CD8-positive, alpha-beta memory T cell (primary cell): Measurements from ENCODE around the gene KRT6B. TPM values are rescaled to one million over a fixed set of nuclear protein-coding genes. Genes with fewer than 3 reads are reported as not detected.
A peak's percentile ranks its signal among the peaks of the same experiment; 100 is the strongest.
"Not testable (repeated sequence)": the region's sequence is repeated elsewhere in the genome, so short reads cannot be mapped to it uniquely, and the experiment has no call there.

Experiments
- CTCF ChIA-PET: fragments of 350-600 bp; sonication (Branson Sonifier 250); formaldehyde crosslinking; loops from one replicate; lab custom pipeline; 2021; ENCODE audit warnings: antibody characterized with exemption; lab: Charles Lee
- POLR2A ChIA-PET: fragments of 350-600 bp; sonication (Branson Sonifier 250); formaldehyde crosslinking; loops from one replicate; lab custom pipeline; 2021; ENCODE audit warnings: antibody characterized with exemption; lab: Charles Lee
- DNase-seq, 5 donors: peaks; one replicate each; pipeline versions ENCODE4 v3.0.0 to v3.0.0-alpha.2; 2020 to 2022; ENCODE audit warnings: mixed read lengths in 1 of 5
- H3K27ac ChIP-seq: one replicate; pipeline ENCODE4 v1.7.0; 2013; ENCODE audit warnings: low read depth, mild to moderate bottlenecking, low read length, moderate library complexity
- H3K27me3 ChIP-seq: 2 replicates; pipeline ENCODE4 v1.7.0; 2013; ENCODE audit warnings: low read length, mild to moderate bottlenecking; ENCODE audit not compliant: insufficient read depth, poor library complexity, severe bottlenecking
- H3K36me3 ChIP-seq: 2 replicates; pipeline ENCODE4 v1.7.0; 2013; ENCODE audit warnings: mild to moderate bottlenecking, low read length, moderate library complexity; ENCODE audit not compliant: insufficient read depth
- H3K4me1 ChIP-seq: 2 replicates; pipeline ENCODE4 v1.7.0; 2013; ENCODE audit warnings: mild to moderate bottlenecking, low read length, moderate library complexity; ENCODE audit not compliant: insufficient read depth
- H3K4me3 ChIP-seq: 2 replicates; pipeline ENCODE4 v1.7.0; 2013; ENCODE audit warnings: mild to moderate bottlenecking, low read length
- H3K9me3 ChIP-seq: 2 replicates; pipeline ENCODE4 v1.7.0; 2013; ENCODE audit warnings: mild to moderate bottlenecking, low read length
- H3K27ac Mint-ChIP-seq, 8 donors: one replicate each; pipeline ENCODE4 v1.8.0; 2020 to 2021; ENCODE audit warnings: mixed read lengths in 8 of 8, mild to moderate bottlenecking in 6 of 8, inconsistent platforms in 3 of 8, moderate library complexity in 3 of 8
- H3K27me3 Mint-ChIP-seq, 2 donors: one replicate each; pipeline ENCODE4 v1.8.0; 2020 to 2021; ENCODE audit warnings: mixed read lengths in 2 of 2, mild to moderate bottlenecking in 1 of 2, moderate library complexity in 1 of 2
- H3K36me3 Mint-ChIP-seq, 3 donors: one replicate each; pipeline ENCODE4 v1.8.0; 2020 to 2021; ENCODE audit warnings: mixed read lengths in 3 of 3, inconsistent platforms in 1 of 3, mild to moderate bottlenecking in 1 of 3
- H3K4me1 Mint-ChIP-seq, 3 donors: one replicate each; pipeline ENCODE4 v1.8.0; 2020 to 2021; ENCODE audit warnings: mixed read lengths in 3 of 3, inconsistent platforms in 1 of 3, mild to moderate bottlenecking in 1 of 3
- H3K4me3 Mint-ChIP-seq, 7 donors: one replicate each; pipeline ENCODE4 v1.8.0; 2020 to 2021; ENCODE audit warnings: mixed read lengths in 7 of 7, mild to moderate bottlenecking in 6 of 7, moderate library complexity in 4 of 7, inconsistent platforms in 2 of 7
- H3K9me3 Mint-ChIP-seq, 5 donors: one replicate each; pipeline ENCODE4 v1.8.0; 2020 to 2022; ENCODE audit warnings: mixed read lengths in 5 of 5, mild to moderate bottlenecking in 3 of 5, moderate library complexity in 2 of 5, inconsistent platforms in 1 of 5
- polyA plus RNA-seq: library from polyadenylated mRNA; unstranded; fragments of 300-500 nt; fragmentation: Illumina TruSeq; gene quantifications from one replicate; pipeline ENCODE4 v1.2.3, GENCODE V29; 2021
- total RNA-seq, 2 experiments: library from RNA; stranded (reverse); gene quantifications; one replicate each; pipeline ENCODE4 v1.2.3, GENCODE V29; 2021

KRT6B gene
- total and polyA plus RNA-seq, 3 experiments from 2014 or later, result not detected

- Histone ChIP-seq H3K4me1 (no peaks in the 10 kb centered on the region), H3K4me3 (no peak overlapping the region), H3K9me3 (no peaks in the 10 kb centered on the region), H3K36me3 (no peaks in the 10 kb centered on the region), H3K27ac (no peak overlapping the region), H3K27me3 (no peaks in the 10 kb centered on the region)
- Mint-ChIP-seq H3K9me3 (no peaks in the 10 kb centered on the region), H3K27ac (peak overlapping the region in 1 of 8 donors; percentile 34), H3K36me3 (no peaks in the 10 kb centered on the region), H3K27me3 (peaks cover 7 to 25% of the 10 kb centered on the region in 2 donors), H3K4me3 (no peak overlapping the region), H3K4me1 (no peaks in the 10 kb centered on the region)
- CTCF ChIA-PET, result no interaction called here
- POLR2A ChIA-PET, result no interaction called here
- DNase-seq, result no peak
Measured at GRCh38 chr12:52461693-52462092, 9.7 kb upstream of the KRT6B start.

DNA sequence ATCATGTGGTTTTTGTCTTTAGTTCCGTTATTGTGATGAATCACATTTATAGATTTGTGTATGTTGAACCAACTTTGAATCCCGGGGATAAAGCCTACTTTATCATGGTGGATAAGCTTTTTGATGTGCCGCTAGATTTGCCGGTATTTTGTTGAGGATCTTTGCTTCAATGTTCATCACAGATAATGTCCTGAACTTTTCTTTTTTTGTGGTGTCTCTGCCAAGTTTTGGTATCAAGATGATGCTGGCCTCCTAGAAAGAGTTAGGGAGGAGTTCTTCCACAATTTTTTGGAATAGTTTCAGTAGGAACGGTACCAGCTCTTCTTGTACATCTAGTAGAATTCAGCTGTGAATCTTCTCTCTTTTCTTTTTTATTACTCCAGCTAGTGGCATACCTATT lies 6.9 kb upstream of the KRT6B start:
- ChIA-PET CTCF (no interaction called here), POLR2A (no interaction called here)
- Mint-ChIP-seq H3K4me3 (no peak overlapping the region), H3K4me1 (peaks cover 9 to 16% (median 10%) of the 10 kb centered on the region in 3 donors), H3K9me3 (no peaks in the 10 kb centered on the region), H3K27ac (no peak overlapping the region), H3K36me3 (no peaks in the 10 kb centered on the region), H3K27me3 (peaks cover 7 to 25% of the 10 kb centered on the region in 2 donors)
- no peak overlapping the region for H3K4me3 ChIP-seq
- DNase-seq, result no peak
- H3K36me3 ChIP-seq, result no peaks in the 10 kb centered on the region
- H3K27ac ChIP-seq, result no peak overlapping the region
- H3K9me3 ChIP-seq, result no peaks in the 10 kb centered on the region
- no peaks in the 10 kb centered on the region for H3K27me3 ChIP-seq
- H3K4me1 ChIP-seq, result no peaks in the 10 kb centered on the region

DNA sequence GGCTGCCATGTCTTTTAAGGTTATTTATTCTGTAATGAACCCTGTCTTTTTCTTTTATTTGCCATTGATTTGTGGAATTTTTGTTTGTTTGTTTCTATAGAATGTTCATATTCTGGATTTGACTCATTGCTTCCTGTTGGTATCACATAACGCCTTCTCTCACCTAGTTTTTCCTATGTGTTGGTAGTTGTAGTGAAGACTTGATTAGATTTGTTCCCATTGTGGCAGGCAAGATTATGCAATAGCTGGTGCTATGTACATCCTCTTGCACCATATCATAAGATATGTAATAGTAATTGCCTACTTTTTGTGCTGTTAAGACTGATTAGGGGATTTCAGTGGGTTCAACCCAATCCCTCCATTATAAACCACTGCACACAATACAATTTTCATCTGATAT lies 3.9 kb upstream of the KRT6B start:
- peaks cover 9 to 16% (median 10%) of the 10 kb centered on the region in 3 donors for H3K4me1 Mint-ChIP-seq
- DNase-seq, result no peak
- POLR2A ChIA-PET, result no interaction called here
- Histone ChIP-seq H3K9me3 (no peaks in the 10 kb centered on the region), H3K4me3 (no peak overlapping the region), H3K27me3 (no peaks in the 10 kb centered on the region), H3K27ac (no peak overlapping the region), H3K36me3 (no peaks in the 10 kb centered on the region), H3K4me1 (no peaks in the 10 kb centered on the region)
- H3K36me3 Mint-ChIP-seq, result no peaks in the 10 kb centered on the region
- peaks cover 6 to 17% of the 10 kb centered on the region in 2 donors for H3K27me3 Mint-ChIP-seq
- CTCF ChIA-PET, result no interaction called here
- no peak overlapping the region for H3K4me3 Mint-ChIP-seq
- H3K27ac Mint-ChIP-seq, result no peak overlapping the region
- no peaks in the 10 kb centered on the region for H3K9me3 Mint-ChIP-seq

DNA sequence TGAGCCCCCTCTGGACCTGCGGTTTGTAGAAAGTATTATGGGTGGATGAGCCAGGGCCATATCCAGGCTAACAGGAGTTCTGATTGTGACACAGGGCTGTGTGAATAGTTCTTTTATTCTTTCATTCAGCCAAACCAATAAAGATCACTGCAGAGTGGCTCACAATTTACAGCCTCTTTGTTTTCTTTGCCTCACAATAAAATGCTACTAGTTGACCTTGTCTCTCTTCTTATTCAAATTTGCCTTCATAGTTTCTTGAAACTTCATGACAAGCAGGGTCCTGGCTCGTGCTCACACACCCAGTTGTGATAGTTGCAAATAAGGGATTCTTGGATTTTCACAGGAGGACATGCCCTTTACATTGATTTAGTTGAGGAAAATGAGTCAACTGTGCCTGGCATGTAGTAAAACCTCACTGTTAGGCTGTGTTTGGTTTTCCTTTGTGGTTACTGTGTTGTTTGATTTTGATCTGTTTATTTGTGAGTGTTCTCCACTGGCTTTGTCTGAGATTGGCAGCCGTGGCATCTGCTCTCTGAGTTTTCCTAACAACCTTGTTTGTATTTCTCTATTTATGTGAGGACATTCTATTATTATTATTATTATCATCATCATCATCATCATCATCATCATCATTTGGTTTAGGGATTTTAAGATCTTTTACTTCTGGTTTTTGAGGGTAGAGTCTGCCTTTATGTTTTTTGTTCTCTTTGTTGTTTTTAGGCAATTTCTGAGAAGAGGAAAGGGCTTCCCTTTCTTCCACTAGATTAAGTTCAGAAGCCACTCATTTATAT lies 2.7 kb upstream of the KRT6B start:
- no peak for DNase-seq
- Histone ChIP-seq H3K9me3 (no peaks in the 10 kb centered on the region), H3K36me3 (no peaks in the 10 kb centered on the region), H3K27me3 (no peaks in the 10 kb centered on the region), H3K4me1 (no peaks in the 10 kb centered on the region), H3K4me3 (no peak overlapping the region), H3K27ac (no peak overlapping the region)
- Mint-ChIP-seq H3K27ac (peak overlapping the region in 1 of 8 donors; percentile 28), H3K36me3 (no peaks in the 10 kb centered on the region), H3K4me1 (peaks cover 9 to 16% (median 10%) of the 10 kb centered on the region in 3 donors), H3K4me3 (no peak overlapping the region), H3K9me3 (no peaks in the 10 kb centered on the region), H3K27me3 (peaks cover 1 to 15% of the 10 kb centered on the region in 2 donors)
- ChIA-PET POLR2A (no interaction called here), CTCF (no interaction called here)

DNA sequence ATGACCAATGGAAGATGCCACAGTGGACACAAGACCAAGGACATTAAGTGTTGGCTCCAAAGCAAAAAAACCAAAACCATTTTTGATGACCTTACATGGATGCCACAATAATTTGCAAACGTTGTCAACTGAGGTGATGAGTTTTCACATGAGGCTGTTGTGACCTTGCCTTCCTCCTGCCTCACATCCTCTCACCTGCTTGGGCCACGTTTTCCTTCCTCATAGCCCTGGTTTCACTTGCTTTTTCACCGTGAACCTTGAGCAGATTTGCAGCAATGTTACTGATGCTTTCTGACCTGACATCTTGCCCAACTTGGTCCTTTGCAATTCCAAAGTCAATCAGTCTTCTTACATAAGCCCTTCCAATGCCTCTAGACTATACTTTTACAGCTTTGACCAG lies 3.7 kb downstream of the KRT6B start:
- Mint-ChIP-seq H3K27me3 (peaks cover 13 to 23% of the 10 kb centered on the region in 2 donors), H3K36me3 (no peaks in the 10 kb centered on the region), H3K4me3 (peak overlapping the region in 1 of 7 donors; percentile 1), H3K4me1 (no peaks in the 10 kb centered on the region), H3K9me3 (no peaks in the 10 kb centered on the region), H3K27ac (no peak overlapping the region)
- ChIA-PET CTCF (no interaction called here), POLR2A (no interaction called here)
- H3K27ac ChIP-seq, result no peak overlapping the region
- H3K9me3 ChIP-seq, result no peaks in the 10 kb centered on the region
- no peak for DNase-seq
- no peaks in the 10 kb centered on the region for H3K36me3 ChIP-seq
- H3K27me3 ChIP-seq, result no peaks in the 10 kb centered on the region
- H3K4me1 ChIP-seq, result no peaks in the 10 kb centered on the region
- no peak overlapping the region for H3K4me3 ChIP-seq

GRCh38 chr12:52447196-52447595 lies 4.8 kb downstream of the KRT6B start:
- H3K4me1 Mint-ChIP-seq, H3K27ac Mint-ChIP-seq, H3K4me3 Mint-ChIP-seq, H3K36me3 ChIP-seq, H3K9me3 Mint-ChIP-seq, H3K36me3 Mint-ChIP-seq, H3K4me3 ChIP-seq, H3K4me1 ChIP-seq, H3K9me3 ChIP-seq, POLR2A ChIA-PET, H3K27me3 ChIP-seq, H3K27ac ChIP-seq, CTCF ChIA-PET, DNase-seq: not testable (repeated sequence)
- H3K27me3 Mint-ChIP-seq, result peaks cover 16 to 27% of the 10 kb centered on the region in 2 donors

DNA sequence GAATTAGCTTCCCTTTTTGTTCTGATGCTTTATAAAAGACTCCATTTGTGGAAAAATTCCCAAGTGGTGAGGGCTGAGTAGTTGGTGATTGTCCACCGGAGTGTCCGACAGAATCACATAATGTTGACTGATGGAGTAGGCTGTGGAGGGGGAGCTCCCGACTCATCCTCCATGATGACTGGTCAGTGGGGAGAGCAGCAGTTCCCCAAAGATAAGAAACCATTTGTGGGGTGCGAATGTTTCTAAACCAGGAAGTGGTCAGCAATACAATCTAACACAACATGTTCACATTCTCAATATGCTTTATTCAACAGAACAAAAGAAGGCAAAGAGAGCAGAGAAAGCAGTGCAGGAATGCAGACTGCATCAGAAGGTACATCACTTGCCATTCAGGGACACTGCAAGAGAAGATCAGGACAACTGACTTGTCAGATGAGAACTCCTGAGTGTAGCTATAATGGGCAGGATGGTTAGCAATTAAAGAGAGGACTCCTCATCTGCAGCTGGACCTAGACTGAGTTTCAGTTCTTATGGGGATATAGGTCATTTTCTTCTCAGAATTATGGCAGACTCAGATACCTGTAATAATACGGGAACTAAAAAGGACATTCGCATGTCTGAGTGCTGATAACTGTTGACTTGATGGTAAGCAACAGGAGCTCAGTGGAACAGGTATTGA lies 5.4 kb downstream of the KRT6B start:
- peaks cover 16 to 31% of the 10 kb centered on the region in 2 donors for H3K27me3 Mint-ChIP-seq
- H3K27ac ChIP-seq, result no peak overlapping the region
- H3K27me3 ChIP-seq, result no peaks in the 10 kb centered on the region
- H3K9me3 Mint-ChIP-seq, result no peaks in the 10 kb centered on the region
- POLR2A ChIA-PET, result no interaction called here
- H3K36me3 Mint-ChIP-seq, result no peaks in the 10 kb centered on the region
- no peak overlapping the region for H3K27ac Mint-ChIP-seq
- no peak overlapping the region for H3K4me3 Mint-ChIP-seq
- no peaks in the 10 kb centered on the region for H3K4me1 Mint-ChIP-seq
- DNase-seq, result no peak
- CTCF ChIA-PET, result no interaction called here
- no peaks in the 10 kb centered on the region for H3K9me3 ChIP-seq
- no peaks in the 10 kb centered on the region for H3K36me3 ChIP-seq
- no peaks in the 10 kb centered on the region for H3K4me1 ChIP-seq
- no peak overlapping the region for H3K4me3 ChIP-seq

DNA sequence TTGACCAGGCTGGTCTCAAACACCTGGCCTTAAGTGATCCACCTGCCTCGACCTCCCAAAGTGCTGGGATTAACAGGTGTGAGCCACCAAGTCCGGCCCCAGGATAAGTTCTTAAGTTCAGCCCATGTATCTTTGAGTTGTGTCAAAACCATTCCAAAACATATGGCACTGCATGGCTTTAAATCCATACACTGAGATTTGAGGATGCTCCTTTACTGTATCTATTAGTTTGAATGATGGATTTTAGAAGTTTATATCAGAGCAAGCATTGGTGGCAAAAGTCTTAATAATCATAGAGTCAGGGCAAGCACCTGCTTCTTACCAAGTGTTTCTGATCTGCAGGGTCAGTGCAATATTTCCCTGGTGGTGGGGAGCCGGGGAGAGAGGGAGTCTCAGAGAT lies 6.1 kb downstream of the KRT6B start:
- Mint-ChIP-seq H3K4me1 (no peaks in the 10 kb centered on the region), H3K9me3 (no peaks in the 10 kb centered on the region), H3K36me3 (no peaks in the 10 kb centered on the region), H3K27ac (no peak overlapping the region), H3K4me3 (no peak overlapping the region), H3K27me3 (peaks cover 15 to 36% of the 10 kb centered on the region in 2 donors)
- Histone ChIP-seq H3K4me3 (no peak overlapping the region), H3K27ac (no peak overlapping the region), H3K4me1 (no peaks in the 10 kb centered on the region), H3K9me3 (no peaks in the 10 kb centered on the region), H3K27me3 (no peaks in the 10 kb centered on the region), H3K36me3 (no peaks in the 10 kb centered on the region)
- ChIA-PET POLR2A (no interaction called here), CTCF (no interaction called here)
- DNase-seq, result no peak
